WTC11 (cell line): ENCODE data around the gene PZP. TPM values are rescaled to one million over a fixed set of nuclear protein-coding genes. Genes with fewer than 3 reads are reported as not detected.

ENCODE experiments used
- ATAC-seq: fragments of 200-7000 bp; cut with Tn5 transposase; 2 replicates; pipeline ENCODE4 v1.10.0; 2021; ENCODE audit warnings: mild to moderate bottlenecking, moderate library complexity
- CTCF ChIA-PET: fragments of 300-600 bp; sonication (Branson Sonifier 250); formaldehyde crosslinking; loops from one replicate; lab custom pipeline; 2021; ENCODE audit warnings: antibody characterized with exemption; lab: Charles Lee
- POLR2A ChIA-PET: fragments of 350-600 bp; sonication (Branson Sonifier 250); formaldehyde crosslinking; loops from one replicate; lab custom pipeline; 2021; ENCODE audit warnings: antibody characterized with exemption; lab: Charles Lee
- DNase-seq: peaks from one replicate; pipeline ENCODE4 v3.0.0; 2021; ENCODE audit warnings: low spot score
- H3K27ac Mint-ChIP-seq: 2 replicates; pipeline ENCODE4 v1.8.0; 2021; ENCODE audit warnings: mixed read lengths
- H3K27me3 Mint-ChIP-seq: 2 replicates; pipeline ENCODE4 v1.8.0; 2021; ENCODE audit warnings: low read depth, mild to moderate bottlenecking, moderate library complexity, mixed read lengths
- H3K36me3 Mint-ChIP-seq: 2 replicates; pipeline ENCODE4 v1.8.0; 2021; ENCODE audit warnings: mixed read lengths
- H3K4me1 Mint-ChIP-seq: 2 replicates; pipeline ENCODE4 v1.8.0; 2022; ENCODE audit warnings: mixed read lengths
- H3K4me3 Mint-ChIP-seq: 2 replicates; pipeline ENCODE4 v1.8.0; 2021; ENCODE audit warnings: mild to moderate bottlenecking, moderate library complexity, mixed read lengths
- H3K9me3 Mint-ChIP-seq: 2 replicates; pipeline ENCODE4 v1.8.0; 2021; ENCODE audit warnings: mixed read lengths
- ATF6 ChIP-seq: sonication (generic); formaldehyde crosslinking; IDR thresholded peaks from 2 replicates; pipeline ENCODE4 v1.8.1; 2023; ENCODE audit warnings: mild to moderate bottlenecking, missing genetic modification reagents
- CREM ChIP-seq: sonication (generic); formaldehyde crosslinking; IDR thresholded peaks from 2 replicates; pipeline ENCODE4 v1.8.1; 2022; ENCODE audit warnings: mild to moderate bottlenecking, missing genetic modification reagents, moderate library complexity
- ELF4 ChIP-seq: sonication (generic); formaldehyde crosslinking; IDR thresholded peaks from 2 replicates; pipeline ENCODE4 v1.8.1; 2022; ENCODE audit warnings: low read depth, mild to moderate bottlenecking, moderate library complexity, missing genetic modification reagents
- ETV6 ChIP-seq: sonication (generic); formaldehyde crosslinking; IDR thresholded peaks from 2 replicates; pipeline ENCODE4 v1.8.1; 2022; ENCODE audit warnings: mild to moderate bottlenecking, missing genetic modification reagents
- GTF2I ChIP-seq: fragments of 250-450 bp; sonication (Bioruptor Pico); conservative IDR thresholded peaks from 2 replicates; pipeline ENCODE4 v1.4.0; 2021; ENCODE audit warnings: mild to moderate bottlenecking
- IRF1 ChIP-seq: sonication (generic); formaldehyde crosslinking; IDR thresholded peaks from 2 replicates; pipeline ENCODE4 v1.8.0; 2023; ENCODE audit warnings: missing genetic modification reagents
- NR3C1 ChIP-seq: sonication (generic); formaldehyde crosslinking; conservative IDR thresholded peaks from 2 replicates; pipeline ENCODE4 v1.8.1; 2023; ENCODE audit warnings: low read depth, mild to moderate bottlenecking, missing genetic modification reagents
- PREB ChIP-seq: sonication (generic); formaldehyde crosslinking; IDR thresholded peaks from 2 replicates; pipeline ENCODE4 v1.8.1; 2022; ENCODE audit warnings: mild to moderate bottlenecking, missing genetic modification reagents, moderate library complexity, borderline replicate concordance
- PRRX2 ChIP-seq: fragments of 250-450 bp; sonication (Bioruptor Pico); IDR thresholded peaks from 2 replicates; pipeline ENCODE4 v1.8.0; 2021; ENCODE audit warnings: mild to moderate bottlenecking
- SOX15 ChIP-seq: fragments of 250-450 bp; sonication (Bioruptor Pico); IDR thresholded peaks from 2 replicates; pipeline ENCODE4 v1.9.0; 2021; ENCODE audit warnings: mild to moderate bottlenecking
- TP53 ChIP-seq: sonication (generic); formaldehyde crosslinking; IDR thresholded peaks from 2 replicates; pipeline ENCODE4 v1.8.1; 2023; ENCODE audit warnings: mild to moderate bottlenecking, missing genetic modification reagents
- USF2 ChIP-seq: sonication (generic); formaldehyde crosslinking; IDR thresholded peaks from 2 replicates; pipeline ENCODE4 v1.8.1; 2023; ENCODE audit warnings: mild to moderate bottlenecking, missing genetic modification reagents, moderate library complexity
- ZBTB21 ChIP-seq: sonication (generic); formaldehyde crosslinking; IDR thresholded peaks from 2 replicates; pipeline ENCODE4 v1.8.1; 2023; ENCODE audit warnings: mild to moderate bottlenecking, missing genetic modification reagents, borderline replicate concordance
- ZNF219 ChIP-seq: sonication (generic); formaldehyde crosslinking; IDR thresholded peaks from 2 replicates; pipeline ENCODE4 v1.8.0; 2023; ENCODE audit warnings: missing genetic modification reagents, mild to moderate bottlenecking, borderline replicate concordance
- ZNF671 ChIP-seq: fragments of 250-450 bp; sonication (Bioruptor Pico); IDR thresholded peaks from 2 replicates; pipeline ENCODE4 v1.8.0; 2021; ENCODE audit warnings: mild to moderate bottlenecking
- total RNA-seq: library from RNA; stranded (reverse); gene quantifications from 3 replicates; pipeline ENCODE4 v1.2.3, GENCODE V29; 2021
- TF ChIP-seq, protein P1 (sequence below): sonication (generic); formaldehyde crosslinking; IDR thresholded peaks from 2 replicates; pipeline ENCODE4 v1.8.0; 2022; ENCODE audit warnings: mild to moderate bottlenecking, missing genetic modification reagents
- TF ChIP-seq, protein P2 (sequence below): sonication (generic); formaldehyde crosslinking; IDR thresholded peaks from 2 replicates; pipeline ENCODE4 v1.8.1; 2022; ENCODE audit warnings: mild to moderate bottlenecking, moderate library complexity, missing genetic modification reagents
- TF ChIP-seq, protein P3 (sequence below): sonication (generic); formaldehyde crosslinking; IDR thresholded peaks from 2 replicates; pipeline ENCODE4 v1.8.1; 2023; ENCODE audit warnings: mild to moderate bottlenecking, missing genetic modification reagents
- TF ChIP-seq, protein P4 (sequence below): fragments of 250-450 bp; sonication (Bioruptor Pico); IDR thresholded peaks from 2 replicates; pipeline ENCODE4 v1.9.0; 2021; ENCODE audit warnings: moderate library complexity, mild to moderate bottlenecking, inconsistent platforms, borderline replicate concordance
- TF ChIP-seq, protein P5 (sequence below): sonication (generic); formaldehyde crosslinking; IDR thresholded peaks from 2 replicates; pipeline ENCODE4 v1.8.1; 2023; ENCODE audit warnings: mild to moderate bottlenecking, moderate library complexity, missing genetic modification reagents
- TF ChIP-seq, protein P6 (sequence below): fragments of 200-600 bp; IDR thresholded peaks from 2 replicates; pipeline ENCODE4 v1.8.0; 2022; ENCODE audit warnings: antibody characterized with exemption

PZP gene
- total RNA-seq, 1 experiment from 2014 or later, result 0.15 TPM

DNA sequence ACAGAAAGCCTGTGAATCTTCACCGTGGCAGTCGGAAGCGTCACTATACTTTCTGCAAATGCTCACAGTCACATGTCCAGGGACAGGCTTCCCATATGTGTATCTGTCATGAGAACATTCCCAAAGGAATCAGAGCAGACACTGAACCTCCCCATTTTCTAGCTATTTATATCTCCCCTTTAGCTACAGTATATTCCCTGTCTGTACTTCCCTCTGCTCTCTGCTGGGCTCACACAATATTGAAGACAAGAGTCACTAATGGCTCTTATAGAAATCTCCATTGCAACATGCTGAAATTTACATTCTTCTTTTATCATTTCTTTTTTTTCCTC, 100.7 kb downstream of the PZP start:
- Mint-ChIP-seq H3K4me1 (no peaks in the 10 kb centered on the region), H3K9me3 (no peaks in the 10 kb centered on the region)
- no peak for DNase-seq
- no peak for TF ChIP-seq PREB
- no peak for TF ChIP-seq SOX15
- TF ChIP-seq, protein P1, sequence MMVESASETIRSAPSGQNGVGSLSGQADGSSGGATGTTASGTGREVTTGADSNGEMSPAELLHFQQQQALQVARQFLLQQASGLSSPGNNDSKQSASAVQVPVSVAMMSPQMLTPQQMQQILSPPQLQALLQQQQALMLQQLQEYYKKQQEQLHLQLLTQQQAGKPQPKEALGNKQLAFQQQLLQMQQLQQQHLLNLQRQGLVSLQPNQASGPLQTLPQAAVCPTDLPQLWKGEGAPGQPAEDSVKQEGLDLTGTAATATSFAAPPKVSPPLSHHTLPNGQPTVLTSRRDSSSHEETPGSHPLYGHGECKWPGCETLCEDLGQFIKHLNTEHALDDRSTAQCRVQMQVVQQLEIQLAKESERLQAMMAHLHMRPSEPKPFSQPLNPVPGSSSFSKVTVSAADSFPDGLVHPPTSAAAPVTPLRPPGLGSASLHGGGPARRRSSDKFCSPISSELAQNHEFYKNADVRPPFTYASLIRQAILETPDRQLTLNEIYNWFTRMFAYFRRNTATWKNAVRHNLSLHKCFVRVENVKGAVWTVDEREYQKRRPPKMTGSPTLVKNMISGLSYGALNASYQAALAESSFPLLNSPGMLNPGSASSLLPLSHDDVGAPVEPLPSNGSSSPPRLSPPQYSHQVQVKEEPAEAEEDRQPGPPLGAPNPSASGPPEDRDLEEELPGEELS (CRISPR knock-in tag), result no peak
- no peak for TF ChIP-seq CREM (CRISPR knock-in tag)
- TF ChIP-seq ELF4 (CRISPR knock-in tag), result no peak
- TF ChIP-seq, protein P2, sequence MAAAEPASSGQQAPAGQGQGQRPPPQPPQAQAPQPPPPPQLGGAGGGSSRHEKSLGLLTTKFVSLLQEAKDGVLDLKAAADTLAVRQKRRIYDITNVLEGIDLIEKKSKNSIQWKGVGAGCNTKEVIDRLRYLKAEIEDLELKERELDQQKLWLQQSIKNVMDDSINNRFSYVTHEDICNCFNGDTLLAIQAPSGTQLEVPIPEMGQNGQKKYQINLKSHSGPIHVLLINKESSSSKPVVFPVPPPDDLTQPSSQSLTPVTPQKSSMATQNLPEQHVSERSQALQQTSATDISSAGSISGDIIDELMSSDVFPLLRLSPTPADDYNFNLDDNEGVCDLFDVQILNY, result no peak
- no peak for TF ChIP-seq TP53 (CRISPR knock-in tag)
- no peak for TF ChIP-seq PRRX2 (CRISPR knock-in tag)
- TF ChIP-seq ZNF671 (CRISPR knock-in tag), result no peak
- TF ChIP-seq, all 79 proteins: peak for 0
- ChIA-PET POLR2A (no interaction called here), CTCF (no interaction called here)
- H3K36me3 Mint-ChIP-seq, result no peaks in the 10 kb centered on the region
- H3K27ac Mint-ChIP-seq, result no peak overlapping the region
- H3K27me3 Mint-ChIP-seq, result no peaks in the 10 kb centered on the region; the same call in 1 of the 2 replicates
- H3K4me3 Mint-ChIP-seq, result no peak overlapping the region
- no peak for ATAC-seq

- ChIA-PET CTCF (no interaction called here), POLR2A (no interaction called here)
- H3K36me3 Mint-ChIP-seq, result no peaks in the 10 kb centered on the region
- no peak overlapping the region for H3K4me3 Mint-ChIP-seq
- H3K27ac Mint-ChIP-seq, result no peak overlapping the region
- TF ChIP-seq, protein P3, sequence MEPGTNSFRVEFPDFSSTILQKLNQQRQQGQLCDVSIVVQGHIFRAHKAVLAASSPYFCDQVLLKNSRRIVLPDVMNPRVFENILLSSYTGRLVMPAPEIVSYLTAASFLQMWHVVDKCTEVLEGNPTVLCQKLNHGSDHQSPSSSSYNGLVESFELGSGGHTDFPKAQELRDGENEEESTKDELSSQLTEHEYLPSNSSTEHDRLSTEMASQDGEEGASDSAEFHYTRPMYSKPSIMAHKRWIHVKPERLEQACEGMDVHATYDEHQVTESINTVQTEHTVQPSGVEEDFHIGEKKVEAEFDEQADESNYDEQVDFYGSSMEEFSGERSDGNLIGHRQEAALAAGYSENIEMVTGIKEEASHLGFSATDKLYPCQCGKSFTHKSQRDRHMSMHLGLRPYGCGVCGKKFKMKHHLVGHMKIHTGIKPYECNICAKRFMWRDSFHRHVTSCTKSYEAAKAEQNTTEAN, result no peak
- TF ChIP-seq, protein P4, sequence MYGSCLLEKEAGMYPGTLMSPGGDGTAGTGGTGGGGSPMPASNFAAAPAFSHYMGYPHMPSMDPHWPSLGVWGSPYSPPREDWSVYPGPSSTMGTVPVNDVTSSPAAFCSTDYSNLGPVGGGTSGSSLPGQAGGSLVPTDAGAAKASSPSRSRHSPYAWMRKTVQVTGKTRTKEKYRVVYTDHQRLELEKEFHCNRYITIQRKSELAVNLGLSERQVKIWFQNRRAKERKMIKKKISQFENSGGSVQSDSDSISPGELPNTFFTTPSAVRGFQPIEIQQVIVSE (CRISPR knock-in tag), result no peak
- TF ChIP-seq GTF2I (CRISPR knock-in tag) (no peak), ATF6 (CRISPR knock-in tag) (no peak), NR3C1 (CRISPR knock-in tag) (no peak), ZNF219 (CRISPR knock-in tag) (no peak), ZBTB21 (no peak), IRF1 (CRISPR knock-in tag) (no peak), USF2 (CRISPR knock-in tag) (no peak), ETV6 (CRISPR knock-in tag) (no peak)
- TF ChIP-seq, protein P5, sequence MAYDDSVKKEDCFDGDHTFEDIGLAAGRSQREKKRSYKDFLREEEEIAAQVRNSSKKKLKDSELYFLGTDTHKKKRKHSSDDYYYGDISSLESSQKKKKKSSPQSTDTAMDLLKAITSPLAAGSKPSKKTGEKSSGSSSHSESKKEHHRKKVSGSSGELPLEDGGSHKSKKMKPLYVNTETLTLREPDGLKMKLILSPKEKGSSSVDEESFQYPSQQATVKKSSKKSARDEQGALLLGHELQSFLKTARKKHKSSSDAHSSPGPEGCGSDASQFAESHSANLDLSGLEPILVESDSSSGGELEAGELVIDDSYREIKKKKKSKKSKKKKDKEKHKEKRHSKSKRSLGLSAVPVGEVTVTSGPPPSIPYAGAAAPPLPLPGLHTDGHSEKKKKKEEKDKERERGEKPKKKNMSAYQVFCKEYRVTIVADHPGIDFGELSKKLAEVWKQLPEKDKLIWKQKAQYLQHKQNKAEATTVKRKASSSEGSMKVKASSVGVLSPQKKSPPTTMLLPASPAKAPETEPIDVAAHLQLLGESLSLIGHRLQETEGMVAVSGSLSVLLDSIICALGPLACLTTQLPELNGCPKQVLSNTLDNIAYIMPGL (CRISPR knock-in tag), result no peak
- TF ChIP-seq, protein P6, sequence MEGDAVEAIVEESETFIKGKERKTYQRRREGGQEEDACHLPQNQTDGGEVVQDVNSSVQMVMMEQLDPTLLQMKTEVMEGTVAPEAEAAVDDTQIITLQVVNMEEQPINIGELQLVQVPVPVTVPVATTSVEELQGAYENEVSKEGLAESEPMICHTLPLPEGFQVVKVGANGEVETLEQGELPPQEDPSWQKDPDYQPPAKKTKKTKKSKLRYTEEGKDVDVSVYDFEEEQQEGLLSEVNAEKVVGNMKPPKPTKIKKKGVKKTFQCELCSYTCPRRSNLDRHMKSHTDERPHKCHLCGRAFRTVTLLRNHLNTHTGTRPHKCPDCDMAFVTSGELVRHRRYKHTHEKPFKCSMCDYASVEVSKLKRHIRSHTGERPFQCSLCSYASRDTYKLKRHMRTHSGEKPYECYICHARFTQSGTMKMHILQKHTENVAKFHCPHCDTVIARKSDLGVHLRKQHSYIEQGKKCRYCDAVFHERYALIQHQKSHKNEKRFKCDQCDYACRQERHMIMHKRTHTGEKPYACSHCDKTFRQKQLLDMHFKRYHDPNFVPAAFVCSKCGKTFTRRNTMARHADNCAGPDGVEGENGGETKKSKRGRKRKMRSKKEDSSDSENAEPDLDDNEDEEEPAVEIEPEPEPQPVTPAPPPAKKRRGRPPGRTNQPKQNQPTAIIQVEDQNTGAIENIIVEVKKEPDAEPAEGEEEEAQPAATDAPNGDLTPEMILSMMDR, result no peak
- H3K27me3 Mint-ChIP-seq, result no peaks in the 10 kb centered on the region
- no peak for DNase-seq
- H3K4me1 Mint-ChIP-seq, result no peaks in the 10 kb centered on the region
- no peak for ATAC-seq
- no peaks in the 10 kb centered on the region for H3K9me3 Mint-ChIP-seq
These were observed 101.3 kb downstream of the PZP start for GRCh38 chr12:9106610-9107541.
